SH-SY5Y (cell line): ENCODE results near the gene C16orf78.

Source experiments
- GATA2 ChIP-seq: IDR thresholded peaks from 2 replicates; pipeline ENCODE4 v1.6.1; 2011; ENCODE audit warnings: mild to moderate bottlenecking, low read depth, low read length
- GATA3 ChIP-seq: IDR thresholded peaks from 2 replicates; pipeline ENCODE4 v1.6.1; 2011; ENCODE audit warnings: low read depth, mild to moderate bottlenecking, low read length, moderate library complexity

GRCh38 chr16:49350265-49351095 is 23.1 kb upstream of the C16orf78 start:
- TF ChIP-seq GATA2 (no peak), GATA3 (no peak)
